B cell (primary cell): ENCODE measurements around the gene TEX14.

ENCODE experiments used
- CTCF ChIP-seq: fragments of 200-600 bp; IDR thresholded peaks from one replicate; pipeline ENCODE4 v1.8.0; 2022; ENCODE audit warnings: antibody characterized with exemption, mild to moderate bottlenecking
- EZH2 ChIP-seq: IDR thresholded peaks from 2 replicates; pipeline ENCODE4 v1.6.1; 2012; ENCODE audit warnings: borderline replicate concordance, low read depth, mild to moderate bottlenecking, moderate library complexity, low read length; ENCODE audit not compliant: insufficient read depth, poor library complexity, severe bottlenecking

GRCh38 chr17:58569196-58569595 lies 122.6 kb downstream of the TEX14 start:
- no peak for TF ChIP-seq CTCF
- no peak for TF ChIP-seq EZH2
